ENCODE data around the gene HYAL3. TPM values are rescaled to one million over a fixed set of nuclear protein-coding genes. Genes with fewer than 3 reads are reported as not detected.
"Not testable (repeated sequence)": the region's sequence is repeated elsewhere in the genome, so short reads cannot be mapped to it uniquely, and the experiment has no call there.

The HYAL3 gene
- total and polyA plus RNA-seq, 10 of the 15 experiments (the other 5 are each of a cell fraction or from before 2014, with no cell fraction given), result 0.37 to 4.2 (median 2.8) TPM

DNA sequence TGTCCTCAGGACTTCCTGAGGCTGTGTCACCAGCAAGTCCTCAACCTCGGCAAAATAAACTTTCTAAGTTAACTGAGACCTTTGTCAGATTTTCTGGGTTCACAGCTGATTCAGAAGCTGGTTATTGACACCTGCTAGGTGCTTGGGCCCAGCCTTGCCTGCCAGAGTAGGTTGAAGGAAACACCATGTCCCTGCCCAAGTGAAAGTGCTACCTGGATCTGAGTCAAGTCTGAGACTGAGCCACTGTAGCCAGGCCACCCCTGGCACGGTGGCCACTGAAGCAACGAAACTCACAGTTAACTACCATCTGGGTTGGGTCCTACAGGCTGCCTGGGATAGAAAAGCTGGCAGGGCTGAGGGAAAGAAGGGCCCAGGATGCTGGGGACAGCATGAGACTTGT lies 15.1 kb upstream of the HYAL3 start:
- 40% methylated on average over 3 of the region's 3 CpGs for WGBS (ENCODE audit: insufficient coverage, insufficient replicate concordance, low lambda C conversion rate, missing lambda C conversion rate)
- ATAC-seq (no peak), FAIRE-seq (no peak), DNase-seq (ENCODE audit: low read depth, low spot score) (no peak)
- H3K27me3 ChIP-seq (replicated peaks in 1 of 2; ENCODE audit: control insufficient read depth in 2 of 2, insufficient read depth in 2 of 2, low read length in 1 of 2), result no peaks in the 10 kb centered on the region
- H3K27ac ChIP-seq (ENCODE audit: control insufficient read depth, insufficient read depth), result no peak overlapping the region
- H3K9me3 ChIP-seq (replicated peaks; ENCODE audit: control insufficient read depth, insufficient read depth, low read length), result no peaks in the 10 kb centered on the region
- H3K4me1 ChIP-seq (ENCODE audit: control insufficient read depth, insufficient read depth, low read length), result peaks cover 8% of the 10 kb centered on the region
- H3K4me3 ChIP-seq, result no peak overlapping the region
- H4K20me1 ChIP-seq (ENCODE audit: control insufficient read depth, insufficient read depth), result no peaks in the 10 kb centered on the region
- TF ChIP-seq ETV6 (conservative IDR thresholded peaks at IDR 0.05 in 1 of 2, IDR thresholded peaks at IDR 0.05 in 1 of 2; ENCODE audit: borderline replicate concordance in 1 of 2, low read depth in 1 of 2) (no peak), E4F1 (IDR thresholded peaks at IDR 0.05; ENCODE audit: borderline replicate concordance, partially characterized antibody) (no peak), CHD2 (IDR thresholded peaks at IDR 0.05; ENCODE audit: borderline replicate concordance, low read depth, low read length) (no peak), IRF5 (IDR thresholded peaks at IDR 0.05; ENCODE audit: borderline replicate concordance) (no peak)
- TF ChIP-seq, protein P1, sequence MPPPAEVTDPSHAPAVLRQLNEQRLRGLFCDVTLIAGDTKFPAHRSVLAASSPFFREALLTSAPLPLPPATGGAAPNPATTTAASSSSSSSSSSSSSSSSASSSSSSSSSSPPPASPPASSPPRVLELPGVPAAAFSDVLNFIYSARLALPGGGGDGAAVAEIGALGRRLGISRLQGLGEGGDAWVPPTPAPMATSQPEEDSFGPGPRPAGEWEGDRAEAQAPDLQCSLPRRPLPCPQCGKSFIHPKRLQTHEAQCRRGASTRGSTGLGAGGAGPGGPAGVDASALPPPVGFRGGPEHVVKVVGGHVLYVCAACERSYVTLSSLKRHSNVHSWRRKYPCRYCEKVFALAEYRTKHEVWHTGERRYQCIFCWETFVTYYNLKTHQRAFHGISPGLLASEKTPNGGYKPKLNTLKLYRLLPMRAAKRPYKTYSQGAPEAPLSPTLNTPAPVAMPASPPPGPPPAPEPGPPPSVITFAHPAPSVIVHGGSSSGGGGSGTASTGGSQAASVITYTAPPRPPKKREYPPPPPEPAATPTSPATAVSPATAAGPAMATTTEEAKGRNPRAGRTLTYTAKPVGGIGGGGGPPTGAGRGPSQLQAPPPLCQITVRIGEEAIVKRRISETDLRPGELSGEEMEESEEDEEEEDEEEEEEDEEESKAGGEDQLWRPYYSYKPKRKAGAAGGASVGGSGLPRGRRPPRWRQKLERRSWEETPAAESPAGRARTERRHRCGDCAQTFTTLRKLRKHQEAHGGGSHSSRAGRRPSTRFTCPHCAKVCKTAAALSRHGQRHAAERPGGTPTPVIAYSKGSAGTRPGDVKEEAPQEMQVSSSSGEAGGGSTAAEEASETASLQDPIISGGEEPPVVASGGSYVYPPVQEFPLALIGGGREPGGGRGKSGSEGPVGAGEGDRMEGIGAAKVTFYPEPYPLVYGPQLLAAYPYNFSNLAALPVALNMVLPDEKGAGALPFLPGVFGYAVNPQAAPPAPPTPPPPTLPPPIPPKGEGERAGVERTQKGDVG (CRISPR knock-in tag; IDR thresholded peaks at IDR 0.05), result no peak
- no peak overlapping the region for H3K4me2 ChIP-seq (ENCODE audit: control insufficient read depth, insufficient read depth)
- intact Hi-C loops (cut with micrococcal nuclease; ENCODE audit: unreplicated experiment), result no loop called here
- H2AFZ ChIP-seq (ENCODE audit: control insufficient read depth, low read depth, low read length), result no peak overlapping the region
- H3K9ac ChIP-seq (ENCODE audit: control insufficient read depth, insufficient read depth, low read length), result no peak overlapping the region
- peaks cover 0 to 2% of the 10 kb centered on the region in 2 experiments; a peak in 1 of 4 replicates for H3K36me3 ChIP-seq (ENCODE audit: control insufficient read depth in 2 of 2, insufficient read depth in 2 of 2, low read length in 1 of 2)
- ChIA-PET SMC1A (ENCODE audit: uncharacterized antibody, unreplicated experiment) (no interaction called here), POLR2A (no interaction called here), RAD21 (ENCODE audit: unreplicated experiment) (no interaction called here), CTCF (interaction anchor here (1.7 kb wide), 1 partner anchor 10 kb away, joined by 8 read pairs; no protein-coding TSS in a partner anchor)
- BruUV-seq (replicated peaks), result no TSS peak
- in situ Hi-C loops (cut with MboI), result no loop called here
- no peaks in the 10 kb centered on the region for H3K79me2 ChIP-seq (ENCODE audit: control insufficient read depth, insufficient read depth, low read length)

GRCh38 chr3:50312041-50312440 lies 12.8 kb upstream of the HYAL3 start:
- BruUV-seq (replicated peaks); H3K9ac ChIP-seq (ENCODE audit: control insufficient read depth, insufficient read depth, low read length); POLR2A ChIA-PET; H3K9me3 ChIP-seq (replicated peaks; ENCODE audit: control insufficient read depth, insufficient read depth, low read length); H3K4me2 ChIP-seq (ENCODE audit: control insufficient read depth, insufficient read depth); FAIRE-seq; ATAC-seq; H3K27me3 ChIP-seq (replicated peaks in 1 of 2; ENCODE audit: control insufficient read depth in 2 of 2, insufficient read depth in 2 of 2, low read length in 1 of 2); H3K79me2 ChIP-seq (ENCODE audit: control insufficient read depth, insufficient read depth, low read length); H3K4me3 ChIP-seq; H4K20me1 ChIP-seq (ENCODE audit: control insufficient read depth, insufficient read depth); H3K36me3 ChIP-seq (ENCODE audit: control insufficient read depth in 2 of 2, insufficient read depth in 2 of 2, low read length in 1 of 2); H3K27ac ChIP-seq (ENCODE audit: control insufficient read depth, insufficient read depth); RAD21 ChIA-PET (ENCODE audit: unreplicated experiment); in situ Hi-C loops (cut with MboI); H3K4me1 ChIP-seq (ENCODE audit: control insufficient read depth, insufficient read depth, low read length); H2AFZ ChIP-seq (ENCODE audit: control insufficient read depth, low read depth, low read length); CTCF ChIA-PET; SMC1A ChIA-PET (ENCODE audit: uncharacterized antibody, unreplicated experiment); DNase-seq (ENCODE audit: low read depth, low spot score); intact Hi-C loops (cut with micrococcal nuclease; ENCODE audit: unreplicated experiment): not testable (repeated sequence)
- 92% methylated on average over 15 of the region's 32 CpGs for WGBS (ENCODE audit: insufficient coverage, insufficient replicate concordance, low lambda C conversion rate, missing lambda C conversion rate)

Data from GM12878 (cell line).